GM21576 (cell line): ENCODE results near the gene DLG5.

ENCODE experiments used
- ATAC-seq: cut with Tn5 transposase; IDR thresholded peaks from one replicate; pipeline ENCODE4 v1.9.1; 2021; ENCODE audit warnings: mild to moderate bottlenecking, moderate library complexity; ENCODE audit not compliant: unreplicated experiment

The DLG5 gene

GRCh38 chr10:77911535-77912123 lies 14.9 kb downstream of the DLG5 start:
- ATAC-seq, result no peak

- no peak for ATAC-seq
Measured at GRCh38 chr10:77910524-77911145, 15.9 kb downstream of the DLG5 start.

- ATAC-seq, result no peak
Measured at GRCh38 chr10:77909749-77910375, 16.7 kb downstream of the DLG5 start.

- ATAC-seq, result no peak
Measured at GRCh38 chr10:77909021-77909748, 17.4 kb downstream of the DLG5 start.

GRCh38 chr10:77907900-77908717 lies 18.4 kb downstream of the DLG5 start:
- ATAC-seq, result no peak

- ATAC-seq, result no peak
Measured at GRCh38 chr10:77907462-77907861, 19.1 kb downstream of the DLG5 start.

- ATAC-seq, result no peak
Measured at GRCh38 chr10:77906951-77907421, 19.6 kb downstream of the DLG5 start.

- no peak for ATAC-seq
Measured at GRCh38 chr10:77905781-77906180, 20.8 kb downstream of the DLG5 start.

GRCh38 chr10:77905086-77905748 lies 21.3 kb downstream of the DLG5 start:
- ATAC-seq, result no peak

GRCh38 chr10:77904100-77904840 lies 22.3 kb downstream of the DLG5 start:
- no peak for ATAC-seq

GRCh38 chr10:77902159-77902558 lies 24.4 kb downstream of the DLG5 start:
- ATAC-seq, result no peak

- ATAC-seq, result no peak
Measured at GRCh38 chr10:77901743-77902142, 24.8 kb downstream of the DLG5 start.

GRCh38 chr10:77899690-77900089 lies 26.9 kb downstream of the DLG5 start:
- no peak for ATAC-seq

GRCh38 chr10:77899080-77899477 lies 27.5 kb downstream of the DLG5 start:
- no peak for ATAC-seq

- ATAC-seq, result no peak
Measured at GRCh38 chr10:77898323-77899079, 28.1 kb downstream of the DLG5 start.

- ATAC-seq, result no peak
Measured at GRCh38 chr10:77896058-77896457, 30.5 kb downstream of the DLG5 start.

- no peak for ATAC-seq
Measured at GRCh38 chr10:77894058-77894457, 32.5 kb downstream of the DLG5 start.

- ATAC-seq, result no peak
Measured at GRCh38 chr10:77893386-77893785, 33.2 kb downstream of the DLG5 start.

- no peak for ATAC-seq
Measured at GRCh38 chr10:77892761-77893160, 33.8 kb downstream of the DLG5 start.
